Astrocyte (in vitro differentiated cells and primary cell): ENCODE results near the gene ARHGEF3.

Experiments
- EZH2 ChIP-seq: IDR thresholded peaks from 2 replicates; pipeline ENCODE4 v1.6.1; 2012; ENCODE audit warnings: mild to moderate bottlenecking, low read length, inconsistent platforms; ENCODE audit not compliant: insufficient read depth
- TF ChIP-seq, protein P1 (sequence below): IDR thresholded peaks from 2 replicates; pipeline ENCODE4 v1.5.1; 2011; ENCODE audit warnings: low read depth, mild to moderate bottlenecking, inconsistent platforms, low read length, moderate library complexity; ENCODE audit not compliant: insufficient read depth

DNA sequence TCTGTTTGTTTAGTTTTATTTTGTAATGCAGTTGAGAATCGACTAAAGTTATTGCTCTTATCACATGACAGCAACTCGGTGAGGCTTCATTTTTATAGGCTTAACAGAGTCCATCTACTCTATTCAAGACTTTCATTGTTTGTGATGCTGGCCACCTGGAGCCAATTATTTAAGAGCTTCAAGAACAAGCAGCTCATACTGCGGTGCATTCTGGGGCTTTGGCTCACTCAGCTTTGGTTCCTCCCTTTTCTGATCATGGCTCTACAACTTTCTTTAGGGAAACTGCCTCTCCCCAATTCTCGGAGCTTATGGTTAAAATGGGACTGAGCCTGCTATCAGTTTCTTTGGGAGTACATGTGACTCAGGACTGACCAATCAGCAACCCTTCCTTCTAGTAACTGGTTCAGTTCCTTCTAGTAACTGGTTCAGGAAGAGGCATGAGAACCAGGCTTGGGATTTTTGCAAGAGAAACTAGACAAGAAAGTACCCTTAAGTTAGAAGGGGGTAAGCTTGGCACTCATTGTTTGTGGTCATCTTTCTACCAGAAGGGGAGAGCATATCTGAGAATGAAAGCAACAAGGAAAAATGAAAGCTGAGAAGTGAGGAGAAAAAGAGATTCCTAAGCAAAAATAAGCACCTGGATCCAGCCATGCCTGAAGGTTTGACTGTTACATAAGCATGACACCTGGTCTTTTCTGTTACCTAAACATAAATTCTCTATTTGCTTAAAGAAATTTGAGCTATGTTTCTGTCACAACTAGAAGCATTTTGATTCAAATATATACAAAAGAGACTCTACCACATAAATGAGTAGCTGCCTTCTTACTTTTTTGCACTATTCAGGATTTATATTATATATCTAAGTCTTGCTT, 24.1 kb upstream of the ARHGEF3 start:
- TF ChIP-seq, protein P1, sequence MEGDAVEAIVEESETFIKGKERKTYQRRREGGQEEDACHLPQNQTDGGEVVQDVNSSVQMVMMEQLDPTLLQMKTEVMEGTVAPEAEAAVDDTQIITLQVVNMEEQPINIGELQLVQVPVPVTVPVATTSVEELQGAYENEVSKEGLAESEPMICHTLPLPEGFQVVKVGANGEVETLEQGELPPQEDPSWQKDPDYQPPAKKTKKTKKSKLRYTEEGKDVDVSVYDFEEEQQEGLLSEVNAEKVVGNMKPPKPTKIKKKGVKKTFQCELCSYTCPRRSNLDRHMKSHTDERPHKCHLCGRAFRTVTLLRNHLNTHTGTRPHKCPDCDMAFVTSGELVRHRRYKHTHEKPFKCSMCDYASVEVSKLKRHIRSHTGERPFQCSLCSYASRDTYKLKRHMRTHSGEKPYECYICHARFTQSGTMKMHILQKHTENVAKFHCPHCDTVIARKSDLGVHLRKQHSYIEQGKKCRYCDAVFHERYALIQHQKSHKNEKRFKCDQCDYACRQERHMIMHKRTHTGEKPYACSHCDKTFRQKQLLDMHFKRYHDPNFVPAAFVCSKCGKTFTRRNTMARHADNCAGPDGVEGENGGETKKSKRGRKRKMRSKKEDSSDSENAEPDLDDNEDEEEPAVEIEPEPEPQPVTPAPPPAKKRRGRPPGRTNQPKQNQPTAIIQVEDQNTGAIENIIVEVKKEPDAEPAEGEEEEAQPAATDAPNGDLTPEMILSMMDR: no peak
- TF ChIP-seq EZH2: no peak
